Thoracic aorta (tissue), 2 donors: ENCODE data around the gene CMIP. TPM values are rescaled to one million over a fixed set of nuclear protein-coding genes. Genes with fewer than 3 reads are reported as not detected.

Experiments used
- ATAC-seq: fragments of 150-250 bp; one replicate; pipeline ENCODE4 v1.8.0; 2017; ENCODE audit warnings: low read depth; ENCODE audit not compliant: insufficient number of reproducible peaks, low FRiP score
- DNase-seq: peaks from one replicate; pipeline ENCODE4 v3.0.0-alpha.2; 2020; ENCODE audit warnings: low spot score
- H3K27ac ChIP-seq, 2 donors: fragments of 200-600 bp; sonication (generic); 1 replicate in 1 of 2; 2 replicates in 1 of 2; pipeline ENCODE4 v1.5.1; 2016; ENCODE audit warnings: mild to moderate bottlenecking in 2 of 2, moderate library complexity in 2 of 2
- H3K27me3 ChIP-seq: fragments of 200-600 bp; sonication (generic); replicated peaks from 2 replicates; pipeline ENCODE4 v1.6.0; 2016; ENCODE audit warnings: mild to moderate bottlenecking; ENCODE audit not compliant: insufficient read depth
- H3K36me3 ChIP-seq: fragments of 200-600 bp; sonication (generic); one replicate; pipeline ENCODE4 v1.5.1; 2016
- H3K4me1 ChIP-seq, 2 donors: fragments of 200-600 bp; sonication (generic); 1 replicate in 1 of 2; 2 replicates in 1 of 2; pipeline versions ENCODE4 v1.5.1 to v1.6.0; 2016; ENCODE audit warnings: low read depth in 2 of 2, mild to moderate bottlenecking in 1 of 2; ENCODE audit not compliant: control insufficient read depth in 1 of 2
- H3K4me3 ChIP-seq: fragments of 200-600 bp; sonication (generic); 2 replicates; pipeline ENCODE4 v1.5.1; 2016; ENCODE audit warnings: mild to moderate bottlenecking
- H3K9me3 ChIP-seq: fragments of 200-600 bp; sonication (generic); 2 replicates; pipeline ENCODE4 v1.5.1; 2016
- total RNA-seq, 2 donors: library from RNA; depleted of rRNA; stranded (reverse); fragments of >200 nt; gene quantifications; one replicate each; pipeline versions ENCODE4 v1.1.0 to v1.2.3, GENCODE V29; 2016
- TF ChIP-seq, protein P1 (sequence below): fragments of 200-600 bp; sonication (generic); IDR thresholded peaks from one replicate; pipeline ENCODE4 v1.5.1; 2019; ENCODE audit warnings: antibody characterized with exemption

The CMIP gene
- total RNA-seq, 2 donors from 2014 or later = 20.8 to 46.8 TPM

DNA sequence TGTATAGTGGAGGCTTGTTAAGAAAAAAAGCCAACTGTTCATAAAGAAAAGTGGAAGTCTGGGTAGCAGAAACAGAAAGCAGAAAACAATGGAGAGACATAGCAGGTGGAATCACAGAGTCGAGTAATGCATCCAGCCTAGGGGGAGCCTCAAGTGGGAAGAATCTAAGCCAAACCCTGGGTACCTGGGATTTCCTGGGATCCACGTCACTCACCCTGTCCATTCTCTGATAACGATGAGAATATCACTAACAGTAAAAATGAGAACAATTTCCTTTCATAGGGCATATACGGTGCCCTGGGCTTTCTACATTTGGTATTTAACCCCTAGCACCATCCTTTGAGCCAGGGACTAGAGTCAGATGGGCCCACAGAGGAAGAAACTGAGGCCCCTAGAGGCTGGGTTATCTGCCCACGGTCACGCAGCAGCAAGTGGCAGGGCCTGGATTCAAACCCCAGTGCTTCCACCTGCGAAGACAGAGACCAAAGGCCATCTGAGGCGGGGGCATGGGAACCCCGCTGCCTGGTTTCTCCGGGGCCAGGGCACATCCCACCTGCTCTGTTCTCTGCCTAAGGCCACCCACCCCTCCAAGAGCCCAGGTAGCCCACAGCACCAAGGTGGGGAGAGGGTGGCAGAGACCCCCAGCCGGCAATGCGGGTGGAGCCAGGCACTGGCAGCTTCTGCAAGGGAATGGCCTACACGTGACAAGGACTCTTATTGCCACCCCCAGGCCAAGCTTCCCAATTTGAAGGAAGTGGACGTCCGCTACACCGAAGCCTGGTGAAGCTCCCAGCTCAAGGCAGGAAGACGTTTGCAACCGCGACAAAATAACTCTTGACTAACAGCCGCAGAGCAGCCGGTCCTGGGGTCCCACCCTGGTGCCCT, 264.6 kb downstream of the CMIP start:
- TF ChIP-seq, protein P1, sequence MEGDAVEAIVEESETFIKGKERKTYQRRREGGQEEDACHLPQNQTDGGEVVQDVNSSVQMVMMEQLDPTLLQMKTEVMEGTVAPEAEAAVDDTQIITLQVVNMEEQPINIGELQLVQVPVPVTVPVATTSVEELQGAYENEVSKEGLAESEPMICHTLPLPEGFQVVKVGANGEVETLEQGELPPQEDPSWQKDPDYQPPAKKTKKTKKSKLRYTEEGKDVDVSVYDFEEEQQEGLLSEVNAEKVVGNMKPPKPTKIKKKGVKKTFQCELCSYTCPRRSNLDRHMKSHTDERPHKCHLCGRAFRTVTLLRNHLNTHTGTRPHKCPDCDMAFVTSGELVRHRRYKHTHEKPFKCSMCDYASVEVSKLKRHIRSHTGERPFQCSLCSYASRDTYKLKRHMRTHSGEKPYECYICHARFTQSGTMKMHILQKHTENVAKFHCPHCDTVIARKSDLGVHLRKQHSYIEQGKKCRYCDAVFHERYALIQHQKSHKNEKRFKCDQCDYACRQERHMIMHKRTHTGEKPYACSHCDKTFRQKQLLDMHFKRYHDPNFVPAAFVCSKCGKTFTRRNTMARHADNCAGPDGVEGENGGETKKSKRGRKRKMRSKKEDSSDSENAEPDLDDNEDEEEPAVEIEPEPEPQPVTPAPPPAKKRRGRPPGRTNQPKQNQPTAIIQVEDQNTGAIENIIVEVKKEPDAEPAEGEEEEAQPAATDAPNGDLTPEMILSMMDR = no peak
- DNase-seq = no peak
- peaks cover 0 to 3% of the 10 kb centered on the region in 2 donors for H3K4me1 ChIP-seq
- peaks cover 13% of the 10 kb centered on the region for H3K36me3 ChIP-seq
- ATAC-seq = no peak
- no peaks in the 10 kb centered on the region for H3K27me3 ChIP-seq
- H3K9me3 ChIP-seq = no peaks in the 10 kb centered on the region
- no peak overlapping the region for H3K4me3 ChIP-seq
- H3K27ac ChIP-seq = no peak overlapping the region

DNA sequence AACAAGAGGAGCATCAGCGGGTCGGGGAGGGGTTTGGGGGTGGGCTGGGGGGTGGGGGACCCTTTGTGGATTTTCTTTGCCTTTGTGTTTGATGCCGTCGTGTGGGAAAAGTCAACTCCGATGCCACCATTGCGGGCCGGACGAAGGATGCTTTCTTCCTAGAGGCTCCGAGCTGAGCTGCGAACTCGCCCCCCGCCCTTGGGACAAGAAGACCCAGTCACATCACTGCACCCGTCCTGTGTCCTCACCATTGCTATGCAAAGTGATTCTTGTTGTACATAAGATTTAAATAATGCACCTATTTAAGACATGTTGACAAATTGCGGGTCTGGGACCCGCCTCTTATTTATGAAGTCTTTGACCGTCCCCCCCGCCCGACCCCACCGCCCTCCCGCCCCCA, 265.4 kb downstream of the CMIP start:
- Histone ChIP-seq H3K27ac (no peak overlapping the region), H3K36me3 (peaks cover 8% of the 10 kb centered on the region), H3K9me3 (no peaks in the 10 kb centered on the region), H3K27me3 (no peaks in the 10 kb centered on the region), H3K4me1 (peaks cover 0 to 3% of the 10 kb centered on the region in 2 donors), H3K4me3 (no peak overlapping the region)
- TF ChIP-seq, protein P1 = no peak
- ATAC-seq (no peak), DNase-seq (no peak)

DNA sequence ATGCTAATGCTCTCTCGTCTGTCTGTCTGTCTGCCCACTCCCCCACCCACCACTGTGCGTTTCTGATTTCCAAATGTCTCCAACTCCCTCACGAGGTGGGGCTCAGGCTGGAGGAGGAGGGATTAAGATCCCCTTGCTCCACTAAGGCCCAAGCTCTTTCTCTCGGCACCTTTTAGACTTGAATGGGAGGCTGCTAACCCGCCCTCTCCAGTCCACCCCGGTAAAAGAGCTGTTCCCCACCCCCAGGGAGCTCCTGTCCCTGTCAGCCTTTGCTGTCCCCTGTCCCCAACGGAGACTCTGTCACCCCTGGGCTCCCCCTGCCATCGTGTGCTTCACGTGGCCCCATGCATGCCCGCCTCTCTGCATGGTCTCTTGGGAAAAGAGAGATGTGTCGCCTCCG, 266.0 kb downstream of the CMIP start:
- peaks cover 7% of the 10 kb centered on the region for H3K36me3 ChIP-seq
- DNase-seq = no peak
- TF ChIP-seq, protein P1 = no peak

DNA sequence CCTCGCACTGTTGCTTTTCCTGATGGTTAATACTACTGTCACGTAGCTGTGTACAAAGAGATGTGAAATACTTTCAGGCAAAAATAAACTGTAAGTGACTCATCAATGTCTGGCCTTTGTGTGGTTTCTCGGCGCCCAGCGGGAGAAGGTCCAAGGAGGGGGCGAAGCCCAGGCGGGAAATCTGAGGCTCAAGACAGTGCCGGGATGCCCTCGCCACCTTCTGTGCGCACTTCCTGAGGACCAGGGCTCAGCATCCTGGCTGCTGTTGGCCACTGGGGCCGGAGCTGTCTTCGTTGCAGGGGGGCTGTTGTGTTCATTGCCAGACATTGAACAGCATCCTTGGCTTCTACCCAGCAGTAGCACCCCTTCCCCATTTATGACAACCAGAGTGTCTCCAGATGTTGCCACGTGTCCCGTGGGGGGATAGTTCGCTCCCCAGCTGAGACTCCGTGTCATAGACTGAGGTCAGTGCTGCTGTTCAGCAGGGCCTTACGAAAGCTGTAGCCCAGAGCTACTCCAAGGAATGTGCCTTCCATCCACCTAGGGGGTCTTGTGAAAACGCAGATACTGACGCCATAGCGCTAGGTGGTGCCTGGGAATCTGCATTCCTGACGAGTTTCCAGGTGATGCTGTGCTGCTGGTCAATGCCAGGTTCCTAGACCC, 267.2 kb downstream of the CMIP start:
- H3K9me3 ChIP-seq = no peaks in the 10 kb centered on the region
- TF ChIP-seq, protein P1 = no peak
- ATAC-seq (no peak), DNase-seq (no peak)
- H3K4me1 ChIP-seq = peaks cover 0 to 3% of the 10 kb centered on the region in 2 donors
- H3K27me3 ChIP-seq = no peaks in the 10 kb centered on the region
- H3K4me3 ChIP-seq = no peak overlapping the region
- H3K36me3 ChIP-seq = peaks cover 3% of the 10 kb centered on the region
- no peak overlapping the region for H3K27ac ChIP-seq

More for the DNA sequence above, 266.0 kb downstream of the CMIP start:
- no peak for ATAC-seq
- Histone ChIP-seq H3K27me3 (no peaks in the 10 kb centered on the region), H3K9me3 (no peaks in the 10 kb centered on the region), H3K4me1 (peaks cover 0 to 3% of the 10 kb centered on the region in 2 donors), H3K27ac (no peak overlapping the region), H3K4me3 (no peak overlapping the region)

DNA sequence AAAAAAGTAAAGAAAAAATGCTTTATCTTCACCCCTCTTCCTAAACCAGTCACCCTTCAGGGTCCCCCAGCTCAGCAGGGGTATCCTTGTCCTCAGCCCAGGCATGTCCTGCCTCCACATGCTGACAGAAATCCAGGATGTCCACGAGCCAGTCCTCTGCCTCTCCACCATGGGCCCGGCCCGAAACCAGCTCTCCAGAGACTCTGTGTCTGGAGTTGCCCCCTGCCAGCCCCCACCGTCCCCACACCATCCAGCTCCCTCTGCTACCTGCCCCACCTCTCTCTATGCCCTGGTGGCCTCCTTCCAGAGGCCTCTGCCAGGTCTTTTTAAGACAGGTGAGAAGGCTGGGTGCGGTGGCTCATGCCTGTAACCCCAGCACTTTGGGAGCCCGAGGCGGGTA, 268.1 kb downstream of the CMIP start:
- Histone ChIP-seq H3K27me3 (no peaks in the 10 kb centered on the region), H3K36me3 (no peaks in the 10 kb centered on the region), H3K4me3 (no peak overlapping the region), H3K9me3 (no peaks in the 10 kb centered on the region), H3K4me1 (peaks cover 0 to 3% of the 10 kb centered on the region in 2 donors), H3K27ac (no peak overlapping the region)
- DNase-seq (no peak), ATAC-seq (no peak)
- TF ChIP-seq, protein P1 = no peak
